ENCODE measurements around the gene BEX1.
"Not testable (repeated sequence)": the region's sequence is repeated elsewhere in the genome, so short reads cannot be mapped to it uniquely, and the experiment has no call there.

BEX1 gene

DNA sequence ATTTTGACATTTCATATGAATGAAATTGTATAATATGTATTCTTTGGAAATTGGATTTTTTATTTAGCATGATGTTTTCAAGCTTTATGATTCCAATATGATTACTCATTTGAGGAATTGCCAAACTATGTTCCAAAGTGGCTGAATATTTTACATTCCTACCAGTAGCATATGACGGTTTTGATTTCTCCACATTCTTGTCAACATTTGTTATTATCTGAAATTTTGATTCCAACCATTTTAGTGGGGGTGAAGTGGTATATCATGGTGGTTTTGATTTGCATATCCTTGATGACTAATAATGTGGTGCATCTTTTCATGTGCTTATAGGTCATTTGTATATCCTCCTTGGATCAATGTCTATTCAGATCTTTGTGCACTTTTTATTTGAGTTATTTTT is 2.6 kb upstream of the BEX1 start:
- no peaks in the 10 kb centered on the region for H3K9me3 ChIP-seq (ENCODE audit: low read length)
- no peak overlapping the region for H3K4me3 ChIP-seq (ENCODE audit: low read length)
- no peak overlapping the region for H2AFZ ChIP-seq (ENCODE audit: low read depth, low read length)
- no peaks in the 10 kb centered on the region for H3K27me3 ChIP-seq (ENCODE audit: insufficient read depth, low read length)
- no peaks in the 10 kb centered on the region for H3K36me3 ChIP-seq (ENCODE audit: insufficient read depth, low read length)
- H3K4me1 ChIP-seq (ENCODE audit: insufficient read depth, low read length) = peaks cover 4% of the 10 kb centered on the region

DNA sequence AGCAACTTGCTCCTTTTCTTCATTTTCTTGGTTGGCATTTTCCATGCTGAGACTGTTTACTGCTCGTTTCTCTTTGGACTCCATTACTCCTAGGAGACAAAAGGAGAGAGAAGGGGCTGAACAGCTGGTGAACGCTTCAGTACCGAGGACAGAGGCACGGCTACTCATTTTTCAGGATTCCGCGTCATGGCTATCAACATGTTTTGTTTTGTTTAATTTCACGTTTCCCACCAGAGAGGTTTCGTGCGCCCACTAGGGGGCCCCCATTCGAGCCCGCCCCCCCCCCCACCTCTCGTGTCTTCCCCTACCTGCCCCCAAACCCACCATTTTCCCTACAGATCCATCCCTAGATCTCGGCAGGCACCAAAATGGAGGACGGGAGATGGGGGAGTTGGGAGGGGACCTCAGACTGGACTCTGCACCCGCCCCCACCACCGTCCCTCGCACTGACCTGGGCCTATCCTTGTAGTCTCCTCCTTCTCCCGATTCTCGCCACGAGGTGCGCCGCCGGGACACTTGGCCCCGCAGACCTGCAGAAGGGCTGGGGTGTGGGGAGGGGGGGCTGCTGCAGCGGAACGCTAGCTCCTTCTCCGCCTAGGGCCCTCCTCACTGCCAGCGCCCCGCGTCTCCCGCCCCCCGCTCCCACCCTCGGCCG is 653 bp downstream of the BEX1 start:
- Histone ChIP-seq H3K4me1 (ENCODE audit: insufficient read depth, low read length) (peaks cover 4% of the 10 kb centered on the region), H2AFZ (ENCODE audit: low read depth, low read length) (peak overlapping the region; percentile 39), H3K36me3 (ENCODE audit: insufficient read depth, low read length) (no peaks in the 10 kb centered on the region), H3K4me3 (ENCODE audit: low read length) (peak overlapping the region; percentile 76), H3K9me3 (ENCODE audit: low read length) (no peaks in the 10 kb centered on the region), H3K27me3 (ENCODE audit: insufficient read depth, low read length) (no peaks in the 10 kb centered on the region)

DNA sequence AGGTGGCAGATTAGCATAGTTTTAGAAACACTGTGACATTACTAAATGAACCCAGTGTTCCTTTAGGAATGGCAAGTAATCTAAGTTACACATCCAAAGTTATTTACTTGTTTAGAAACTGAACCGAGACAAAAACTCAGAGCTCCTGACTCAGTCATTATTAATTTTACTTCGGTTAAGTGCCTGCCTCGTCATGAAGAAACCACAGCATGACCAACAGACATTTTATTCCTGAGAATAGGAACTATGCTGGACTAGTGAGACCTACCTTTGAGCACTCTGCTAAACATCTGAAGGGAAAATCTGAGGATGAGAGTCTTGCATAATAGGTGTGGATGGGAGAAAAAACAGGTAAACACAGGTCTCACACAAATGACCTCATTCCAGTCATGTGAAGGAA is 2.5 kb downstream of the BEX1 start:
- Histone ChIP-seq H2AFZ (ENCODE audit: low read depth, low read length) (no peak overlapping the region), H3K9me3 (ENCODE audit: low read length) (no peaks in the 10 kb centered on the region), H3K27me3 (ENCODE audit: insufficient read depth, low read length) (no peaks in the 10 kb centered on the region), H3K4me1 (ENCODE audit: insufficient read depth, low read length) (peaks cover 4% of the 10 kb centered on the region), H3K4me3 (ENCODE audit: low read length) (no peak overlapping the region), H3K36me3 (ENCODE audit: insufficient read depth, low read length) (no peaks in the 10 kb centered on the region)

DNA sequence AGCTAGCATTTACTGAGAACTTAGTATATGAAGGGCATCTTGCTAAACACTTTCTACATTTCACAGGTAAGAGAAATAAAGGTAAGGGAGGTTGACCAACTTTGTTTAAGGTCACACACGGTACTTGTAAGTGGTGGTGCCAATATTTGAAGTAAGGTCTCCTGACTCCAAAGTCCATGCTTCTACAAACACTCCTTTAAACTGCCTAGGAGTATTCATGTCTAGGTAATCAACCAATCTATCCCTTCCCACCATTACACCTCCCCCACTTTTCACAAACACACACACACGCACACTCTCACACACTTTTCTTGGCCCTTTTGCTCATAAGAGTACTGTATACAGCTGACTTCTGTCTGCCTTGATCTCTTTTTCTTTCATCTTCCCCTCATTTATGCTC is 7.1 kb downstream of the BEX1 start:
- Histone ChIP-seq H3K27me3 (ENCODE audit: insufficient read depth, low read length) (no peaks in the 10 kb centered on the region), H3K4me1 (ENCODE audit: insufficient read depth, low read length) (no peaks in the 10 kb centered on the region), H3K9me3 (ENCODE audit: low read length) (no peaks in the 10 kb centered on the region), H2AFZ (ENCODE audit: low read depth, low read length) (no peak overlapping the region), H3K36me3 (ENCODE audit: insufficient read depth, low read length) (no peaks in the 10 kb centered on the region), H3K4me3 (ENCODE audit: low read length) (no peak overlapping the region)

DNA sequence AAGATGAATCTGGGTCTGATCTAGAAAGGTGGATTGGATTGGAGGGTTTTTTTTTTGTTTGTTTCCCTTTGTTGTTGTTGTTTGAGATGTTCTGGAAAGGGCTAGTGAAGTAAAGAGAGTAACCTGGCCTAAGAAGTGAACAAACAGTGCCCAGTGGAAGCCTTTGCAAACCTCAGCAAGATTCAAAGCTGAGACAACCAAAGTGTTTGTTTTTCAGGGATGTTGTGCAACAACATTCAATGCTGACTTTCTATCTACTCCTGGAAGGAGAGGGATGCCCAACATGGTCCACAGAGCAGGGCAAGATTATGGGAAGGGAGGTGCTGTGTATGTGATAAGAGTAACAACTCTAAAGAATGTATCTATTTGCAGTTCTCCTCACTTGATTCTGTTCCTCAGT is 11.3 kb downstream of the BEX1 start:
- no peaks in the 10 kb centered on the region for H3K9me3 ChIP-seq (ENCODE audit: low read length)
- H3K27me3 ChIP-seq (ENCODE audit: insufficient read depth, low read length) = no peaks in the 10 kb centered on the region
- H3K36me3 ChIP-seq (ENCODE audit: insufficient read depth, low read length) = no peaks in the 10 kb centered on the region
- H2AFZ ChIP-seq (ENCODE audit: low read depth, low read length) = no peak overlapping the region
- H3K4me3 ChIP-seq (ENCODE audit: low read length) = no peak overlapping the region
- H3K4me1 ChIP-seq (ENCODE audit: insufficient read depth, low read length) = no peaks in the 10 kb centered on the region

DNA sequence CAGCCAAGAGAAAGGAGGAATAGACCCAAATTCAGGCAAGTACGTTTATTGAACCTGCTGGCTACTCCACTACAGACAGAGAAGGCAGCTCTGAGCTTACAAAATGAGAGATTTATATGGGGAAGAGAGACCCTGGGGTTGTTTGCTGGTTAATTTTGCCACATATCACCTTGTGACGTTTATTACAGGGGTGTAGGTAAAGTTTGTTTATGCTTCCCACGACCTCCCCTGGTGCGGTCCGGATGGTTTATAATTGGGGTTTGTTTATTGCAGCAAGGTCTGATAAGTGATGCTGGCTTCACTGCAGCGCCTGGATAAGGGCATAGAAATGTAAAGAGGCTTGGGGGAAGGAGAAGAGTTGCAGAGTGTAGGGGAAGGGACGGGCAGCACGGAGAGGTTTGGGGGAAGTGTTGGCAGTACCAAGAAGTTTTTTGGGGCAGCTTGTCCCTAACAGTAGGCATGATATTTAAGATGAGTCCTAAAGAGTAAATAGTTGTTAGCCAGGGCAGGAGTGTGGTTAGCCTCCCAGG is 12.6 kb downstream of the BEX1 start:
- no peaks in the 10 kb centered on the region for H3K9me3 ChIP-seq (ENCODE audit: low read length)

DNA sequence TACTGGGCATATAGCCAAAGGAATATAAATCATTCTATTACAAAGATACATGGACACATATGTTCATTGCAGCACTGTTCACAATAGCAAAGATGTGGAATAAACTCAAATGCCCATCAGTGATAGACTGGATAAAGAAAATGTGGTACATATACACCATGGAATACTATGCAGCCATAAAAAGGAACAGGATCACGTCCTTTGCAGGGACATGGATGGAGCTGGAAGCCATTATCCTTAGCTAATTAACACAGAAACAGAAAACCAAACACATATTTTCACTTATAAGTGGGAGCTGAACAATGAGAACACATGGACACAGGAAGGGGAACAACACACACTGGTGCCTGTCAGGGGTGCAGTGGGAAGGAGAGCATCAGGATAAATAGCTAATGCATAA is 30.6 kb downstream of the BEX1 start:
- H3K4me3 ChIP-seq (ENCODE audit: low read length); H3K36me3 ChIP-seq (ENCODE audit: insufficient read depth, low read length); H2AFZ ChIP-seq (ENCODE audit: low read depth, low read length); H3K4me1 ChIP-seq (ENCODE audit: insufficient read depth, low read length); H3K27me3 ChIP-seq (ENCODE audit: insufficient read depth, low read length); H3K9me3 ChIP-seq (ENCODE audit: low read length): not testable (repeated sequence)

More for the DNA sequence above, 12.6 kb downstream of the BEX1 start:
- Histone ChIP-seq H3K4me3 (ENCODE audit: low read length) (no peak overlapping the region), H3K36me3 (ENCODE audit: insufficient read depth, low read length) (no peaks in the 10 kb centered on the region), H2AFZ (ENCODE audit: low read depth, low read length) (no peak overlapping the region), H3K27me3 (ENCODE audit: insufficient read depth, low read length) (no peaks in the 10 kb centered on the region), H3K4me1 (ENCODE audit: insufficient read depth, low read length) (no peaks in the 10 kb centered on the region)

DNA sequence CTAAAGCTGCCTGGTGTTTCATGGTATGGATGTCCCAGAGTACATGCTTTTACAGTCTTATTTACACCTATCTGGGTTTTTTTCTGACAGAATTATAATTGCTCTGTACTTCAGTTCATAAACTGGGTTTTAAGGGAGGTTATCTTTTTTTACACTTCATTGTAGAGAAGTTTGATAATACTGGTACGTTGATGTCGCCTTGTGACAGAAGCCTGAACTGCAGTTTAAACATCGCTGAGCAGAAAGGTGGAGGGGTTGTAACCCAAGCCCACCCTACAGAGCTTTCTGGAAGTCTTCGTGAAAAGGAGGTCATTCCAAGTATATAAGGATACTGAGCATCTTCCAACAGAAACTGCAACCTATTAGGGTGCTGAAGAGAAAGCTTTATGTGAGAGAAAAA is 46.4 kb downstream of the BEX1 start:
- Histone ChIP-seq H3K4me3 (ENCODE audit: low read length) (no peak overlapping the region), H2AFZ (ENCODE audit: low read depth, low read length) (no peak overlapping the region), H3K4me1 (ENCODE audit: insufficient read depth, low read length) (no peaks in the 10 kb centered on the region), H3K36me3 (ENCODE audit: insufficient read depth, low read length) (no peaks in the 10 kb centered on the region), H3K27me3 (ENCODE audit: insufficient read depth, low read length) (no peaks in the 10 kb centered on the region), H3K9me3 (ENCODE audit: low read length) (no peaks in the 10 kb centered on the region)

DNA sequence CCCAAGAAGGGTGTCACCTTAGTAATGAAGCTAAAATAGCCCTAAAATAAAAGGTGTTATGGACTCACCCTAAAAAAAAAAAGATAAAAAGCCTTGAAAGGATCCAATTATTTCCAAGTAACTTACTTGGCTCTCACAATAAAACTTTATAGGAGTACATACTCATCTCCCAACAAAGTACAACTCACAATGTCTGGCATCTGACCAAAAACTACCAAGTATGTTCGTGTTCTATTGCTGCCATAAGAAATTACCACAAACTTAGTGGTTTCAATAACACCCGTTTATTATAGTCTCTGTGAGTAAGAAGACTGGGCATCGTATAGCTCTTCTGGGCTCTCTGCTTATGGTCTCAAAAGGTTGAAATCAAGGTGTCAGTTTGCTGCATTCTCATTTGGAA is 51.0 kb downstream of the BEX1 start:
- H3K4me1 ChIP-seq (ENCODE audit: insufficient read depth, low read length) = no peaks in the 10 kb centered on the region
- no peak overlapping the region for H3K4me3 ChIP-seq (ENCODE audit: low read length)
- H3K27me3 ChIP-seq (ENCODE audit: insufficient read depth, low read length) = no peaks in the 10 kb centered on the region
- no peaks in the 10 kb centered on the region for H3K36me3 ChIP-seq (ENCODE audit: insufficient read depth, low read length)
- no peaks in the 10 kb centered on the region for H3K9me3 ChIP-seq (ENCODE audit: low read length)
- H2AFZ ChIP-seq (ENCODE audit: low read depth, low read length) = no peak overlapping the region

All from neuron (in vitro differentiated cells).